Stimulated activated CD4-positive, alpha-beta T cell treated with anti-CD3 and anti-CD28 coated beads, Interleukin-4, amount 100 ng/mL, for 1 hour (primary cell): Measurements from ENCODE around the gene PITPNM3.
"Not testable (repeated sequence)": the region's sequence is repeated elsewhere in the genome, so short reads cannot be mapped to it uniquely, and the experiment has no call there.

Source experiments
- DNase-seq: peaks from one replicate; pipeline ENCODE4 v3.0.0-alpha.2; 2020

The PITPNM3 gene

DNA sequence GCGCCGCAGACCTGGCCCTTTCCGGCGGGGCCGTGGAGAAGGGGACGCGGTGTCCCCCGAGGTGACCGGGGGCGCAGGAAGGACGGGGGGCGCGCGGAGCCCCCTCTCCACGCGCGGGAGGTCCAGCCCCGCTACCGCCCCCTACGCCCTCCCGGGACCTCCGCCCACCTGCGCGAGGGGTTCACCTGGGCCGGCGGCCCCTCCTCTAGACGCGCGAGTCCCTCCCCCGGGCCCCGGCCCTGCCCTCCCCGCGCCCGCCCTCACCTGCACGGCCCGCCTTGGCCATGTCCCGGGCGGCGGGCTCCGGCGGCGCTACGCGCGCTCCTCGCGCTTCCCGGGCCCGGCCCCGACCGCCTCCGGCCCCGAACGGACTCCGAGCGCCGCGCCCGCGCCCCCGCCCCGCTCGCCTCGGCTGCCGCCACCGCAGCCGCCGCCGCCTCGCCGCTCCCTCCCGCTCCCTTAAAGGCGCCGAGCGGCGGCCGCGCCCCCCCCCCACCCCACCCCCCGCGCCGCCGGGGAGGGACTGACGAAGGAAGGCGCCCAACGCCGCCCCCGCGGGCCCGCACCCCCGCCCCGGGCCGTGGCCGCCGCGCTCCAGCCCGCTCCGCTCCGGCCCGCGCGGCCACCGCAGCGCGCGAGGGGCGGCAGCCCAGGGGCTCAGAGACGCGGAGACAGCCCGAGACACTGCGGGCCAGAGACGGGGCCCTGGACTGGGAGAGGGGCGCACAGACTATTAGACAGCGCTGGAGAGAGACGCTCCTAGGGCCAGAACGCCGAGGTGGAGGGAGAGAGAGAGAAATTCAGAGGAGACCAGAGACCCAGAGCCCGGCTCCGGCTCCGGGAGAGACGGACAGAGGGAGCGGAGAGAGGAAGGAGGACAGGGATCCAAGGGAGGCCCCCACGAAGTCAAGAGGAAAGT, at the start of gene PITPNM3:
Gene PITPNM3, minus strand, starts transcription at position 435 of the 919 bp plus-strand sequence. Its CDS starts 149 bp downstream, at position 286.
- no peak for DNase-seq

- DNase-seq, result no peak
Observed at GRCh38 chr17:6605142-6605541, 48.8 kb upstream of the PITPNM3 start.

DNA sequence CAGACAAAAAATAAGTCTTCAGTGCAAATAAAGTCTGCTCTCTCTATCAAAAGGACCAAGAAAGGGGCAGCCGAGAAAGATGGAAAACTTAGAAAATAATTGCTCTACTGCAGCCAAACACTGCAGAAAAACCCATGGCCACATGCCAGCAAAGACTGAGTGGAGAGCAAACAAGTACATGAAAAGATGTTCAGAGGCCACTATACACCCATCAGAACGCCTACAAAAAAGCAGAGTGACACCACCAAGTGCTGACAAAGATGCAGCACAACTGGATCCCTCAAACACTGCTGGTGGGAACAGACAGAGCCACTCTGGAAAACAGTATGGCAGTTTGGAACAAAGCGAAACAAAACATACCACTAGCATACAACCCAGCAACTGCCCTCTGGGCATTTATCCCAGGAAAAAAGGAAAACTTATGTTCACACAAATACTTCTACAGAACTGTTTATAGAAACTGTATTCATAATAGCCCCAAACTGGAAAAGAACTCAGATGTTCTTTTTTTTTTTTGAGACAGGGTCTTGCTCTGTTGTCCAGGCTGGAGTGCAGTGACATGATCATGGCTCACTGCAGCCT, 47.5 kb upstream of the PITPNM3 start:
- DNase-seq, result no peak

GRCh38 chr17:6602141-6602540, 45.8 kb upstream of the PITPNM3 start:
- DNase-seq, result no peak

DNA sequence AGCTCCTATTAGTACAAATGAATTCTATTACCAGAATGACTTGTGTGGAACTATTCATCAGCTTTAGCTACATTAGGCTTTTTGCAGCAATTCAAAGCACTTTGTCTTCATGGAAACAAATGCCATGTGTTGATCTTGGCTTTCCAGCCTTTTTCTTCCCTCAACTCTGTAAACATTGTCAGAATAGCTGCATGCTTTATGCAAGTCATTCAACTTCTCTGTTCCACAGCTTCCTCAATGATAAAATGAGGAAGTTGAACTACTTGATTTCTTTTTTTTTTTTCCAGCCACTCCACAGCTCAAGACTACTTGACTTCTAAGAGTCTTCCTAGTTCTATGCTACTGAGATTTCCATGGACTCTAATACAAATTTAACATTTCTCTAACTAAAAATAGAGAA, 43.0 kb upstream of the PITPNM3 start:
- DNase-seq, result no peak

GRCh38 chr17:6597727-6598126, 41.4 kb upstream of the PITPNM3 start:
- no peak for DNase-seq

DNA sequence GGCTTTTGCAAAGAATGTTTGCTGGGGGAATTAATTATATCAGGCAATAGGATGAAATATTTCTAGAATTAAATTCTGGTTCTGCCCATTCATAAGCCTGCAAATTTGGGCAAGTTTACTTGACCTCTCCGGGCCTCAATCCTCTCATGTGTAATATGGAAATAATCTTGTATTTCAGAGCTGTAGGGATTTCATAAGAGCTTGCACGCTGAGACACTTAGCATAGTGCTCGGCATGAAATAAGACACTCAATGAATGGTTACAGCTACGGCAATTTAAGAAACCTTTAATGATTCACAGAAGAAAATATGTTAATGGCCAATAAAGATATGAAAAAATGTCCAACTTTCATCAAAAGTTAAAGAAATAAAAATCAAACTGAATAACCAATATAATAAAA, 40.6 kb upstream of the PITPNM3 start:
- no peak for DNase-seq

- no peak for DNase-seq
Observed at GRCh38 chr17:6596511-6596910, 40.2 kb upstream of the PITPNM3 start.

- DNase-seq, result no peak
Observed at GRCh38 chr17:6596081-6596480, 39.7 kb upstream of the PITPNM3 start.

DNA sequence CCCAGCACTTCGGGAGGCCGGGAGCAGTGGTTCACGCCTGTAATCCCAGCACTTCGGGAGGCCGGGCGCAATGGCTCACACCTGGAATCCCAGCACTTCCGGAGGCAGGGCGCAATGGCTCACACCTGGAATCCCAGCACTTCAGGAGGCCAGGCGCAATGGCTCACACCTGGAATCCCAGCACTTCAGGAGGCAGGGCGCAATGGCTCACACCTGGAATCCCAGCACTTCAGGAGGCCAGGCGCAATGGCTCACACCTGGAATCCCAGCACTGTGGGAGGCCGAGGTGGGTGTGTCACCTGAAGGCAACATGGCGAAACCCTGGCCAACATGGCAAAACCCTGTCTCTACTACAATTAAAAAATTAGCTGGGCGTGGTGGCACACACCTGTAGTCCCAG, 37.0 kb upstream of the PITPNM3 start:
- not testable (repeated sequence) for DNase-seq

DNA sequence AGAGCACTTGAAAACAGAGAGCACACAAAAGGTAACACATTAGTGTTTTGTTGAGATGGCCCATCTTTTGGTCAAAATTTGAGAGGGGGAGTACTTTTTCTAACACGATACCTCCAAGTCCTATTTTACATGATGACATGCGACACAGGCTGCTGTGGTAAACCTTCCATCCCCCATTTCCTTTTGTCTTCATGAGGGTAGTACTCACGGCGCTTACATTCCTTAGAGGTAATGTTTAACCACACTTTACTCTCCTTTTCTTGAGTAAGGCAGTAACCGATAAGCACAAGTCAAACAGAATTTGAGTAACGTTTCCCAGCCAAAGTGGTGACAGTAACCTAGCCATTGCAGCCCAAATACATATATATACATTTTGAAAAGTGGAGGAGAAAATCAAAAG, 35.8 kb upstream of the PITPNM3 start:
- no peak for DNase-seq

DNA sequence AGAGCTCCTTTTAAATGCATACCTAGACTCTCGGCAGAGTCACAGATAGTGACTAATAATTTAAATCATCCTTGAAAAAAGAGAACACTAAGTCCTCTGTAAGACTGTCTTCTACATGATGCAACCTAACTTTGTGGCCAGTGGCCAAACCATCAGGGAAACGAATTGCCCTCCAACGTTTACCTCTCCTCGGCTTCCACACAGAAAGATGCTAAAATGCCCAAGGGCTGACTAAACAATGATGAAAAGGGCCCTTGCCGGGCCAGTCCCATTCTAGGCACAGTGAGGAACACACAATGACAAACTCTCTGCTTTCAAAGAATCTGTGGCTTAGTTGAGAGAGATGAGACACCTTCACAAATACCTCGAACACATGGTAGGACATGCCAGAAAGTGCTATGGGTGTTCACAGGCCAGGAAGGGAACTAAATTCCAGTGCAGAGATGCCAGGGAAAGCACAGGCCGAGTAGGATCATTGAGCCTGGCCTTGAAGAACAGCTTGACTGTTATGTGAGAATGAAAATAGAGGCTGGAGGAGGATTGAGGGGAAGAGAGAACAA, 35.3 kb upstream of the PITPNM3 start:
- no peak for DNase-seq

- no peak for DNase-seq
Observed at GRCh38 chr17:6589266-6589946, 33.1 kb upstream of the PITPNM3 start.

GRCh38 chr17:6588165-6588564, 31.8 kb upstream of the PITPNM3 start:
- no peak for DNase-seq

- DNase-seq, result no peak
Observed at GRCh38 chr17:6587310-6587709, 31.0 kb upstream of the PITPNM3 start.

DNA sequence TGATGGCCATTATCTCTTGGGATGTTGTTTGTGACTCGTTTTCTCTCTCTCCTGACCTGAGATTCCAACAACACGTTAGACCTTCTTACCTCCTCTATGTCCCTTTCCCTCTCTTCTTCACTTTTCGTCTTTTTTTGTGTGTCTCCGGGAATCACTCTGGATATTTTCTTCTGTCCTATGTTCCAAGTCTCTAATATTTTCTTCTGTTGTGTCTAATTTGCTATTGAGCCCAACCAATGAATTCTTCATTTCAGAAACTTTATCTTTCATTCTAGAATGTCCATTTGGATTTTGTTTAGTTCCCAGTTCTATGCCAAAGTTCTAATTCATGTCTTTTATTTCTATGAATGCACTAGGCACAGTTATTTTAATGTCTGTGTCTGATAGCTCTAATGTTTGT, 27.1 kb upstream of the PITPNM3 start:
- DNase-seq, result no peak

GRCh38 chr17:6580625-6581024, 24.3 kb upstream of the PITPNM3 start:
- DNase-seq, result no peak

DNA sequence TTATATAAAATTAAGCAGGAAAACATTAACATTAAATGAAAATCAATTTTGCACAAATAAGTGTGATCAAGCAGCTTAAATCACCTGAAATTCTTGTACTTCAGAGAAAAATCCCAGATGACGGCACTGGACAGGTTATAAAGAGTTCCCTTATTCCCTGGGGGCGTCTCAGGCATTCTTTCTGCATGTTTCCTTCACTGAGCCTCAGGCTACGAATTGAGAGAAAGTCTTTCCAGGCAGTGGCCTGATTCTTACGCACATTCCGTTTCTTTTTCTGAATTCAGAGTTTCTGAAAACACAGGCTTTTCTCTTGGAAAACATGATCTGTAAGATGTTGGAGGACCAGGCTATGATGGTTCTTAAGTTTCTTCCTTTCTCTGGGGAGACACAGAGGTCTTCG, 22.1 kb upstream of the PITPNM3 start:
- DNase-seq, result no peak

- DNase-seq, result no peak
Observed at GRCh38 chr17:6577686-6578263, 21.4 kb upstream of the PITPNM3 start.

DNA sequence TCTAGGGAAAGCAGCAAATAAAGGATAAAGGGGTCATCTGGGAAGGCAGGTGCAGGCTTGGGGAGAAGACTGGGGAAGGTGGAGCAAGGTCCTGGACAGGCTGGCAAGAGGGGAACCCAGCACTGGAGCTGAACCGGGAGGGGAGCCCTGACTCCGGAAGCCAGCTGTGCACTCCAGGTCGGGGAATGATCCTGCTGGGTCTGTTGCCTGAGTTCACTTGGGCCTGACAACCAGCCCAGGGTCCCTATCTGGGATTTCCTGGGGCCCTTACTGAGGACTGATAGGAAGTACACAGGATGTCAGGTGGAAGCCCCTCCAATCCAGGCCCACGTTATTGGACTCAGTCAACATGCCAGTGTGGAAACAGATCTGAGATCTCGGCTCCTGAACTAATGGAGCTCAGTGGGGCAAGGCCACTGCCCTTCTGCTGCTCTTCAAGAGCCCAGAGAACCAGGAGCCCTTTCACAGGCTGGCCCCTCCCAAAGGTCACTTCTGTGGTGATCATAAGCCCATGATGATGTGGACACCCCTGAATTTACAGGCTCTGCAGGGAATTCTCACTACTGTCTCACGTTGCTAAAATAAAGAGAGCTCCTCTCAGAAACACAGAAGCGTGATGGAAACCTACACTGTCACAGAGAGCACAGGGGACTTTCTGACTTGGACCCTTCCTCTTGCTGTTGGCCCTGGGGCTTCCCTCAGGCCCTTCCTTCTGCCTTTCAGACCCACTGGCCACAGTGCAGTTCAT, 19.9 kb upstream of the PITPNM3 start:
- no peak for DNase-seq

DNA sequence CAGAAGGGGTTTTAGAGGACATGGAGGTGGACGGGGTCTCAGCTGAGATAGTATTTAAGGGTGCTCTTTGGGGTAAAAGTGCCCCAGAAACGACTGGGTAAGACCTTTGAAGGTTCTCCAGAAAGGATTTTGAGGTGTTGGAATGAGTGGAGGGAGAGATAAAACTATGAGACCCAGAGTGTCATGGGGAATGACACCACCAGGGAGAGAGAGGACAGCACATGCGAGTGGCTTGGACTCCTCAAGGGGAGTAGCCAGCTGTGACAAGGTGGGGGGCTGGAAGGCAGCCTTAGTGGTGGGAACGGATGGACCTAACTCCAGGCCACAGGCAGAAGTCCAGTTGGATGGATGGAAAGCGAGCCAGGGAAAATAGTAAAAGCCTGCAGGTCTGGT, 19.2 kb upstream of the PITPNM3 start:
- DNase-seq, result no peak
